Amniotic stem cell (primary cell): ENCODE results near the gene TTF1.
A peak's percentile ranks its signal among the peaks of the same experiment; 100 is the strongest.

Experiments
- DNase-seq: peaks from one replicate; lab custom pipeline; 2025; lab: John Stamatoyannopoulos, UW

The TTF1 gene

GRCh38 chr9:132366481-132366880 lies 40.2 kb downstream of the TTF1 start:
- no peak for DNase-seq

GRCh38 chr9:132365986-132366385 lies 40.7 kb downstream of the TTF1 start:
- DNase-seq = no peak

- DNase-seq = no peak
These were observed 42.6 kb downstream of the TTF1 start for GRCh38 chr9:132364068-132364467.

DNA sequence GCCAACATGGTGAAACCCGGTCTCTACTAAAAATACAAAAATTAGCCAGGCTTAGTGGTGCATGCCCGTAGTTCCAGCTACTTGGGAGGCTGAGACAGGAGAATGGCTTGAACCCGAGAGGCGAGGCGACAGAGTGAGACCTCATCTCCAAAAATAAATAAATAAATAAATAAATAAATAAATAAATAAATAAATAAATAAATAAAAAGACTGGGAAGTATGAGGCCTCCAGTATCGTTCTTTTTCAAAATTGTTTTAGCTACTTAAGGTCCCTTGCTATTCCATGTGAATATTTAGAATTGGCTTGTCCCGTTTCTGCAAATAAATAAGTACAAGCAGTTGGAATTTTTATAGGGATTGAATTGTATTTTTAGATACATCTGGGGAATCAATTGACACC lies 48.9 kb downstream of the TTF1 start:
- DNase-seq = no peak

- DNase-seq = no peak
These were observed 50.2 kb downstream of the TTF1 start for GRCh38 chr9:132356324-132356924.

DNA sequence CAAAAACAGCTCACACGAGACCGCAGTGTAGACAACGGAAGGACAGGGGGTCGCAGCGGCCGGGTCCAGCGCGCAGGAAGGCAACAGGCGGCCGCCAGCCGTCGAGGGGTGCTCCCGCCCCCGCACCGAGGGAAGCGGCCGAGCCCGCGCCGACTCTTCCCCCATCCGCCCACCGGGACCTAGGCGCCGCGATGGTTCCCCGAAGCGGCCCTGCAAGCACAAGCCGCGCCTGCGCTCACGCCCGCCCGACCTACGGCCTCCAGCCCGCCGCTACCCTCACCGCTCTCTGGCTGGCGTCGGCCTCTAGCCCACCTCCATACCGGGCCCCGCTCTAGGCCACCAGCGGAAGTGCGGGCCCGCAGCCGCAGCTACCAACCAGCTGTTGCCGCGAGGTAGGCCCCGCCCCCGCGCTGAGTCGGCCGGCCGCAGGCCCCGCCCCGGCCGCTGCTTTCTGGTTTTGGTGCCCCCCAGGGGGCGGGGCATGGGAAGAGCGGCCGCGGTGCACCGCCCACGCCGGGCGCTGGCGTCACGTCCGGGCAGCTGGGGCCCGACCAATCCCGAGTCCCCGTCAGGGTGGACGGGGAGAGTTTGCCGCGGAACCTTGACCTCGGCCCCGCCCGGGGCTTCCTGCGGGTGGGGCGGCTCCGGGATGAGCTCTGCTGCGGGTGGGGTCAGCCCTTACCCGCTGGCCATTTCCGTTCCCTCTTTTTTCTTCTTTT lies 51.8 kb downstream of the TTF1 start, which contains the start of gene SETX:
TSS of gene SETX (minus strand) at position 350 of the 719 bp plus-strand sequence. CDS start 5,558 bp downstream, outside the sequence.
- DNase-seq = peak; percentile 92

GRCh38 chr9:132351404-132352045 lies 55.1 kb downstream of the TTF1 start:
- no peak for DNase-seq

DNA sequence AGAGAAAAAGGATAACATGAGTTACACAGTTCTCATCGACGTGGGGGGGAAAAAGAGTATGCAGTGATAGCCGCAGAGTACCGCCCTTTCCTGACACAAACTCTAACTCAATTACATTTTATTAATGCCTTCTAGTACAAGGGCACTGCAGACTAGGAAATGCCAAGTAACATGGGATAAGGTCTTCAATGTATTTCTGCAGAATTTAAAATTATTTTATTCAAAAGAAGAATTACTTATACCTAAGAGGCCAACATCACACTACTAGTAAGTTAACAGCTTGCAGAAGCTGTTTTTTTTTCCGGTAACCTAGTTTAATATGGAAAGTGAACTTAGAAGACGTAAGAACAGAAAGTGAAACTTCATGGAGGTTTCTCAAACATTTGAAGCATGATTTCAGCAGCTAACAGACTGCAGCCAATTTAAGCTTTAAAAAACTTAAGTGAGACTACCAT lies 55.8 kb downstream of the TTF1 start:
- DNase-seq = no peak

- DNase-seq = no peak
These were observed 58.0 kb downstream of the TTF1 start for GRCh38 chr9:132348676-132349075.

GRCh38 chr9:132346177-132346576 lies 60.5 kb downstream of the TTF1 start:
- DNase-seq = no peak

GRCh38 chr9:132341177-132341840 lies 65.3 kb downstream of the TTF1 start:
- no peak for DNase-seq

GRCh38 chr9:132334364-132334763 lies 72.3 kb downstream of the TTF1 start:
- no peak for DNase-seq

GRCh38 chr9:132333556-132333955 lies 73.1 kb downstream of the TTF1 start:
- DNase-seq = no peak

DNA sequence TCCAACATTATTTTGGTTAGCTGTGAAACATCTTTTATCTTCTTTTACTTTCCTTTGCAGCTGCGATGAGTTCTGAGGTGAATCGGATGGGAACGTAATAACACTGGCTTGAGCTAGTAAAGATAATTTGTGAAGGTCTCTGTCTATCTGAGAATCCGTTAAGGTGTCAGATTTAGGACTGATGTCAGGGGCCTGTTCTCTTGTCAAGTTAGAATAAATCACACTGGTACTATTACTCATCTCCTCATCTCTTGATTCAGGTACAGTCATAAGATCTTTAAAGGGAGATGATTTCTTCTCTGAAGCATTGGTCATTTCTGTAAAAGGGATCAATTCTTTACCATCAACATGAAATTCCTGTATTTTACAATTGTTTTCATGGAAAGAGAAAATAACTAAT lies 78.1 kb downstream of the TTF1 start:
- no peak for DNase-seq

DNA sequence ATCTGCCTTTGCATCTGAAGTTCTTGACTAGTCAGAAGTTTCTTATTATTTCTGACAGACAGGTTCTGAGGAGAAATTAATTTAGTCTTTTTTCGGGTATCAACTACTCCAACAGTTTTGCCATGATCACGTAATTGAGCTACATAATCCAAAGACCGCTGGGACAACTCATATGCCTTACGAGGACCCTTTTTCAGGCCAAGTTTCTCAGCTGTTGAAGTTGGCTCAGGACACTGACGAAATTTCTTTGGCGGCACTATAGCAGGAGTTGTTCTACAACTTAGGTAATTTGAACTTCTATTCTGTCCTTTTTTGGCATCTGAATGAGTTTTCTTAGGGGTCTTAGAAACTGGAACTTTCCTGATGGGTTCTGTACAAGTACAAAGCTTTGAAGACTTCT lies 79.1 kb downstream of the TTF1 start:
- no peak for DNase-seq
